A549 (cell line): ENCODE results near the gene MAD1L1. TPM values are rescaled to one million over a fixed set of nuclear protein-coding genes. Genes with fewer than 3 reads are reported as not detected.
A peak's percentile ranks its signal among the peaks of the same experiment; 100 is the strongest.

Source experiments
- ATAC-seq, 2 experiments: fragments of 200-7000 bp in 1 of 2; fragments of >200 bp in 1 of 2; cut with Nextera tagmentation in 1 of 2; cut with Tn5 transposase in 1 of 2; 3 replicates each; pipeline versions ENCODE4 v1.8.0 to v1.9.1; 2018 to 2020; ENCODE audit warnings: mild to moderate bottlenecking in 1 of 2, moderate library complexity in 1 of 2
- CTCF ChIA-PET: fragments of 300-600 bp; sonication (Branson Sonifier 250); formaldehyde crosslinking; extraction: SDS; loops from one replicate; lab custom pipeline; 2021; ENCODE audit warnings: antibody characterized with exemption, inconsistent platforms; lab: Yijun Ruan, JAX
- POLR2A ChIA-PET: fragments of 350-600 bp; formaldehyde crosslinking; extraction: SDS; loops from one replicate; lab custom pipeline; 2021; ENCODE audit warnings: antibody characterized with exemption, inconsistent platforms; lab: Yijun Ruan, JAX
- DNase-seq, 2 experiments: peaks; one replicate each; pipeline versions ENCODE4 v3.0.0 to v3.0.0-alpha.2; 2011 to 2016; ENCODE audit warnings: low read depth in 1 of 2, low spot score in 1 of 2
- FAIRE-seq: peaks from 2 replicates; lab custom pipeline; 2011; peaks lifted over from hg19 to GRCh38; lab: Jason Lieb, UNC
- H3K27ac ChIP-seq, 2 experiments: fragments of >200 bp; sonication (Bioruptor Twin); formaldehyde crosslinking; 3 replicates each; pipeline ENCODE4 v1.5.1; 2016 to 2017
- H3K4me1 ChIP-seq: fragments of >200 bp; sonication (Bioruptor Twin); formaldehyde crosslinking; 3 replicates; pipeline ENCODE4 v1.6.1; 2016
- H3K4me2 ChIP-seq: fragments of >200 bp; sonication (Bioruptor Twin); formaldehyde crosslinking; 3 replicates; pipeline ENCODE4 v1.6.1; 2016
- H3K4me3 ChIP-seq: fragments of >200 bp; sonication (Bioruptor Twin); formaldehyde crosslinking; 3 replicates; pipeline ENCODE4 v1.5.1; 2016
- H3K9me3 ChIP-seq: fragments of >200 bp; sonication (Bioruptor Twin); formaldehyde crosslinking; 3 replicates; pipeline ENCODE4 v1.6.1; 2016
- ATOH8 ChIP-seq: fragments of 250-450 bp; sonication (Bioruptor Pico); IDR thresholded peaks from 2 replicates; pipeline ENCODE4 v1.5.0; 2020; ENCODE audit warnings: low read depth, mild to moderate bottlenecking, moderate library complexity
- BHLHE40 ChIP-seq: IDR thresholded peaks from 2 replicates; pipeline ENCODE4 v1.6.1; 2012; ENCODE audit warnings: low read depth, low read length, inconsistent platforms
- CBX2 ChIP-seq: fragments of 200-600 bp; sonication (generic); IDR thresholded peaks from 2 replicates; pipeline ENCODE4 v1.6.1; 2016; ENCODE audit warnings: low read depth, mild to moderate bottlenecking, borderline replicate concordance
- CEBPB ChIP-seq, 2 experiments: fragments of >200 bp in 1 of 2; sonication (Bioruptor Twin) in 1 of 2; formaldehyde crosslinking in 1 of 2; IDR thresholded peaks; 2 replicates each; pipeline ENCODE4 v1.6.1; 2012 to 2016
- CHD2 ChIP-seq: fragments of 150-350 bp; IDR thresholded peaks from 2 replicates; pipeline ENCODE4 v1.6.1; 2014; ENCODE audit warnings: low read length; ENCODE audit not compliant: partially characterized antibody
- EHF ChIP-seq: fragments of 250-450 bp; sonication (Bioruptor Pico); IDR thresholded peaks from 2 replicates; pipeline ENCODE4 v1.5.0; 2020; ENCODE audit warnings: mild to moderate bottlenecking
- ESRRA ChIP-seq: fragments of 150-350 bp; IDR thresholded peaks from 2 replicates; pipeline ENCODE4 v1.6.1; 2014; ENCODE audit warnings: mild to moderate bottlenecking, low read length, borderline replicate concordance
- FOSB ChIP-seq: fragments of 250-450 bp; sonication (Bioruptor Pico); IDR thresholded peaks from 2 replicates; pipeline ENCODE4 v1.5.0; 2020; ENCODE audit warnings: mild to moderate bottlenecking, moderate library complexity
- HDAC2 ChIP-seq: fragments of 200-600 bp; sonication (generic); IDR thresholded peaks from 2 replicates; pipeline ENCODE4 v1.6.1; 2016
- HES2 ChIP-seq: fragments of >200 bp; sonication (Bioruptor Twin); formaldehyde crosslinking; IDR thresholded peaks from 2 replicates; pipeline ENCODE4 v1.6.1; 2016
- HEYL ChIP-seq: fragments of 250-450 bp; sonication (Bioruptor Pico); IDR thresholded peaks from 2 replicates; pipeline ENCODE4 v1.8.0; 2021; ENCODE audit warnings: mild to moderate bottlenecking, moderate library complexity
- HOXB5 ChIP-seq: fragments of 250-450 bp; sonication (Bioruptor Pico); IDR thresholded peaks from 2 replicates; pipeline ENCODE4 v1.5.0; 2020; ENCODE audit warnings: mild to moderate bottlenecking, moderate library complexity
- JUNB ChIP-seq: fragments of >200 bp; sonication (Bioruptor Twin); formaldehyde crosslinking; IDR thresholded peaks from 2 replicates; pipeline ENCODE4 v1.6.1; 2016
- KDM1A ChIP-seq: fragments of 200-600 bp; sonication (generic); IDR thresholded peaks from 2 replicates; pipeline ENCODE4 v1.6.1; 2016; ENCODE audit warnings: low read depth, mild to moderate bottlenecking
- KDM5A ChIP-seq: fragments of 200-600 bp; sonication (generic); IDR thresholded peaks from 2 replicates; pipeline ENCODE4 v1.6.1; 2016; ENCODE audit warnings: antibody characterized with exemption, mild to moderate bottlenecking
- MAX ChIP-seq: IDR thresholded peaks from 2 replicates; pipeline ENCODE4 v1.6.1; 2012
- MAZ ChIP-seq: fragments of 150-350 bp; IDR thresholded peaks from 2 replicates; pipeline ENCODE4 v1.6.1; 2014; ENCODE audit warnings: antibody characterized with exemption, low read depth, low read length, borderline replicate concordance
- PBX3 ChIP-seq: IDR thresholded peaks from 2 replicates; pipeline ENCODE4 v1.6.1; 2012
- POLR2A ChIP-seq: IDR thresholded peaks from 2 replicates; pipeline ENCODE4 v1.6.1; 2012; ENCODE audit warnings: mild to moderate bottlenecking, low read length
- POLR2AphosphoS2 ChIP-seq: conservative IDR thresholded peaks from 2 replicates; pipeline ENCODE4 v1.6.1; 2012; ENCODE audit warnings: low read length, improper control_type of control experiment, inconsistent platforms
- RAD21 ChIP-seq, 2 experiments: fragments of >200 bp in 1 of 2; sonication (Bioruptor Twin) in 1 of 2; formaldehyde crosslinking in 1 of 2; IDR thresholded peaks in 1 of 2; conservative IDR thresholded peaks in 1 of 2; 2 replicates in 1 of 2; 3 replicates in 1 of 2; pipeline ENCODE4 v1.6.1; 2012 to 2018; ENCODE audit warnings: inconsistent platforms in 1 of 2
- RFX5 ChIP-seq: fragments of 450-650 bp; IDR thresholded peaks from 2 replicates; pipeline ENCODE4 v1.7.1; 2014; ENCODE audit warnings: antibody characterized with exemption, mild to moderate bottlenecking, moderate library complexity
- ZC3H11A ChIP-seq: fragments of 450-650 bp; IDR thresholded peaks from 2 replicates; pipeline ENCODE4 v1.6.1; 2014; ENCODE audit warnings: antibody characterized with exemption, mild to moderate bottlenecking
- ZNF302 ChIP-seq: fragments of 250-450 bp; sonication (Bioruptor Pico); IDR thresholded peaks from 2 replicates; pipeline ENCODE4 v1.9.0; 2021; ENCODE audit warnings: inconsistent platforms, mild to moderate bottlenecking, moderate library complexity
- ZSCAN20 ChIP-seq: fragments of 250-450 bp; sonication (Bioruptor Pico); IDR thresholded peaks from 2 replicates; pipeline ENCODE4 v1.8.0; 2022; ENCODE audit warnings: mild to moderate bottlenecking, moderate library complexity
- WGBS: methylation state at CpG from one replicate; pipeline ENCODE4 v1.1.6; 2017; ENCODE audit errors: missing lambda C conversion rate; 5-methylcytosine and 5-hydroxymethylcytosine counted together
- polyA plus RNA-seq, 4 experiments: library from polyadenylated mRNA; depleted of rRNA in 3 of 4; stranded (reverse); fragments of >200 nt; fragmentation: RNase III in 1 of 4; extraction: RNeasy Plus Mini Kit Qiagen cat#74134 plus additional on column Dnase treatment in 1 of 4; gene quantifications; 2 replicates in 3 of 4; 3 replicates in 1 of 4; pipeline ENCODE4 v1.2.3, GENCODE V29; 2011 to 2017

Gene MAD1L1
- polyA plus RNA-seq, 2 of the 4 experiments (the other 2 are of a cell fraction), result 13.6 to 16.6 TPM

GRCh38 chr7:2028733-2029132 lies 204.0 kb downstream of the MAD1L1 start:
- Histone ChIP-seq H3K4me1 (no peaks in the 10 kb centered on the region), H3K27ac (no peak overlapping the region), H3K4me3 (no peak overlapping the region), H3K9me3 (peaks cover 42% of the 10 kb centered on the region), H3K4me2 (no peak overlapping the region)
- 81% methylated on average over 7 of the region's 7 CpGs for WGBS
- FAIRE-seq, result no peak
- ATAC-seq, result no peak
- ChIA-PET POLR2A (no interaction called here), CTCF (interaction anchor here (0.9 to 1.4 kb wide), 2 partner anchors 12 to 16 kb away, joined by 3 to 4 read pairs; no protein-coding TSS in a partner anchor)
- peak in 1 of 2 experiments; percentile 33 for DNase-seq
- TF ChIP-seq HDAC2 (peak; percentile 37; the same call in 1 of the 2 replicates), HES2 (peak; percentile 20; the same call in 1 of the 2 replicates), CBX2 (no peak), BHLHE40 (no peak), CHD2 (no peak), PBX3 (no peak), RAD21 (conservative IDR thresholded peaks at IDR 0.05 in 1 of 2, IDR thresholded peaks at IDR 0.05 in 1 of 2) (no peak), FOSB (CRISPR knock-in tag) (no peak), MAZ (no peak), KDM1A (peak; percentile 13; the same call in 1 of the 2 replicates), ATOH8 (CRISPR knock-in tag) (no peak), ZSCAN20 (CRISPR knock-in tag) (no peak), POLR2A (no peak), HEYL (CRISPR knock-in tag) (no peak), MAX (no peak), ESRRA (no peak), POLR2AphosphoS2 (no peak), RFX5 (no peak), EHF (CRISPR knock-in tag) (no peak), KDM5A (no peak)

GRCh38 chr7:2025188-2025587 lies 207.6 kb downstream of the MAD1L1 start:
- no peak for ATAC-seq
- POLR2A ChIA-PET, result no interaction called here
- FAIRE-seq, result no peak
- CTCF ChIA-PET, result no interaction called here
- no peak overlapping the region for H3K4me2 ChIP-seq
- TF ChIP-seq FOSB (CRISPR knock-in tag), result no peak
- TF ChIP-seq HOXB5 (CRISPR knock-in tag), result no peak
- TF ChIP-seq ZNF302 (CRISPR knock-in tag), result no peak
- no peak for TF ChIP-seq POLR2A
- no peak for TF ChIP-seq JUNB
- TF ChIP-seq RFX5, result no peak
- TF ChIP-seq, all 56 proteins: peak for 0
- H3K4me1 ChIP-seq, result no peaks in the 10 kb centered on the region
- 85% methylated on average over 4 of the region's 4 CpGs for WGBS
- H3K4me3 ChIP-seq, result no peak overlapping the region
- peaks cover 42% of the 10 kb centered on the region for H3K9me3 ChIP-seq
- H3K27ac ChIP-seq, result no peak overlapping the region
- no peak for DNase-seq

GRCh38 chr7:2024567-2024918 lies 208.2 kb downstream of the MAD1L1 start:
- ChIA-PET POLR2A (no interaction called here), CTCF (no interaction called here)
- ATAC-seq (no peak), DNase-seq (no peak), FAIRE-seq (no peak)
- TF ChIP-seq ZC3H11A (no peak), RAD21 (conservative IDR thresholded peaks at IDR 0.05 in 1 of 2, IDR thresholded peaks at IDR 0.05 in 1 of 2) (no peak), CEBPB (IDR thresholded peaks at IDR 0.05) (no peak)
- Histone ChIP-seq H3K27ac (no peak overlapping the region), H3K4me2 (no peak overlapping the region), H3K4me1 (no peaks in the 10 kb centered on the region), H3K4me3 (no peak overlapping the region), H3K9me3 (peaks cover 39% of the 10 kb centered on the region)
- 90% methylated on average over 4 of the region's 4 CpGs for WGBS
